ENCODE results near the gene FLRT1.

FLRT1 gene

GRCh38 chr11:64006398-64006797 lies 29.3 kb upstream of the FLRT1 start:
- no peak for DNase-seq

DNA sequence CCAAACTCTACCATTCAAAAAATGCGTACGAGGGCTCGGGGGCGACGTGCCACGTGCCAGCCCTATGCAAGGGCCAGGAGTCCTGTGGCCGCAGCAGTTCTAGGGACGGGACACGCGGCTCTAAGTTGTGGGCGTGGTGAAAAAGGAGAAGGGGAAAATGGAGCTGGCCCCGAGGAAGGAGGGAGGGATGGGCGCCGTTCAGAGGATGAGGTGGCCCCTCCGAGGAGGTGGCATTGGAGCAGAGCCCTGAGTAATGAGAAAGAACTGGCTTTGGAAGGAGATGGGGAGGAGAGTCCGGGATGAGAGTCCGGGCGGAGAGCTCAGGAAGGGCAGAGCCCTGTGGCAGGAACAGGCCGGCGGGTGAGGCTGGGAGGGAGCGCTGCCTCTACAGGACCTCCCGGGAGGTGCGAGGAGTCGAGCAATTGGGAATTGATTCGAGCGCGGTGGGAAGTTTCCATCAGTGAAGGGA lies 28.5 kb upstream of the FLRT1 start:
- no peak for DNase-seq

GRCh38 chr11:64007629-64008282 lies 28.0 kb upstream of the FLRT1 start:
- no peak for DNase-seq

- no peak for DNase-seq
Measured at GRCh38 chr11:64008283-64008913, 27.3 kb upstream of the FLRT1 start.

GRCh38 chr11:64008914-64009633 lies 26.7 kb upstream of the FLRT1 start:
- DNase-seq = no peak

- DNase-seq = no peak
Measured at GRCh38 chr11:64009710-64010109, 26.0 kb upstream of the FLRT1 start.

DNA sequence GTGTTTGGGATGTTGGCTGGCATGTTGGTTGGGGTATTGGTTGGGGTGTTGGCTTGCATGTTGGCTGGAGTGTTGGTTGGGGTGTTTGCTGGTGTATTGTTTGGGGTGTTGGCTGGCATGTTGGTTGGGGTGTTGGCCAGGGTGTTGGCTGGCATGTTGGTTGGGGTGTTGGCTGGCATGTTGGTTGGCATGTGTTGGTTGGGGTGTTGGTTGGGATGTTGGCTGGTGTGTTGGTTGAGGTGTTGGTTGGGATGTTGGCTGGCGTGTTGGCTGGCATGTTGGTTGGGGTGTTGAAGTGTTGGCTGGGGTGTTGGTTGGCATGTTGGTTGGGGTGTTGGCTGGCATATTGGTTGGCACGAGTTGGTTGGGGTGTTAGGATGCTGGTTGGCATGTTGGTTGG lies 24.9 kb upstream of the FLRT1 start:
- no peak for DNase-seq

GRCh38 chr11:64011371-64011770 lies 24.4 kb upstream of the FLRT1 start:
- DNase-seq = no peak

DNA sequence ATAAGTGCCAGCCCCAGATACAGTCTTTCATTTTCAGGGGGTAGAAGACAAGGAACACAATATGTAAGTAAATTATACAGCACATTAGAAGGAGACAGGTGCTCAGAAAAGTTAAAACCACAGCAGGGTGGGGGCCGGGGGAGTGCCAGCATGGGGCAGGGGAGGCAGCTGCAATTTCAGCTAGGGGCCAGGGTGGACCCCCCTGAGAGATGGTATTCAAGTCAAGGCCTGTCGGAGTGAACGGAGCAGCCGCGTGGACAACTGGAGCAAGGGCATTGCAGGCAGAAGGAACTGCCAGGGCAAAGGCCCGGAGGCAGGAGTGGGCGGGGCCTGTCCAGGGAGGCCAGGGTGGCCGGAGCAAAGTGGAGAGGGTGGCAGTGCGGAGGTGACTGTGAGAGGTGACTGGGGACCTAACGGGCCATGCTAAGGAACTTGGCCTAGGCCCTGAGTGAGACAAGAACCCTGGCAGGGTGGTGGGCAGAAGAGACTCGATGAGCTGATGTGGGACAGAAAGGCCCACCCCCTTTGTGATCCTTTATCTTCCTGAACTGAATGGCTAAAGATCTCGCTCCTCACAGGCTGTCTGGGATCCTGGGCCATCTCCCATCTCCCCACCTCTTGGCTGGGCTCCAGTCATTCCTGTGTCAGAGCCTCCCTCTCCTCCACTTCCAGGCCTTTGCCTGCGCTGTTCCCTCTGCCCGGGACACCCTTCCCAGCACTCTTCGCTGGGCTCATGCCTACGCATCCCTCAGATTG lies 22.4 kb upstream of the FLRT1 start:
- no peak for DNase-seq

DNA sequence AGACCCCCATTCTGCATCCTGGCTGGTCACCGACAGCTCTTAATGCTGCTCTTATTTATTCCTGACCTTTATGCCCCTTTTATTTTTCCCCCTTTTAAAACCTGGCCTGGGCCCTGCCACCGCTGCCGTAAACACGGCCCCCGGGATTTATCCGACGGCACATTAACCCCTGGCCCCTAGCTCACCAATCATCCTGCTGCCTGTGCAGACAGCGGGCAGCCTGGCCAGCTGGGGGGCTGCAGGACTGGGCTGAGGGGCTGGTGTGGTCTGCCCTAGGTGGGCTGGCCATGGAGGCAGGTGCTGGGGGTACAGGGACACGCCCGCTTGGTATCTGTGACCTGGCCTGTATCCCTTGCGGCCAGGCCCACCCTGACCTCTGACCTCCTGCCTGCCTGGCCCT lies 21.4 kb upstream of the FLRT1 start:
- DNase-seq = no peak

GRCh38 chr11:64015510-64015909 lies 20.2 kb upstream of the FLRT1 start:
- no peak for DNase-seq

GRCh38 chr11:64015935-64016845 lies 19.5 kb upstream of the FLRT1 start:
- DNase-seq = no peak

GRCh38 chr11:64017945-64018224 lies 17.8 kb upstream of the FLRT1 start:
- no peak for DNase-seq

DNA sequence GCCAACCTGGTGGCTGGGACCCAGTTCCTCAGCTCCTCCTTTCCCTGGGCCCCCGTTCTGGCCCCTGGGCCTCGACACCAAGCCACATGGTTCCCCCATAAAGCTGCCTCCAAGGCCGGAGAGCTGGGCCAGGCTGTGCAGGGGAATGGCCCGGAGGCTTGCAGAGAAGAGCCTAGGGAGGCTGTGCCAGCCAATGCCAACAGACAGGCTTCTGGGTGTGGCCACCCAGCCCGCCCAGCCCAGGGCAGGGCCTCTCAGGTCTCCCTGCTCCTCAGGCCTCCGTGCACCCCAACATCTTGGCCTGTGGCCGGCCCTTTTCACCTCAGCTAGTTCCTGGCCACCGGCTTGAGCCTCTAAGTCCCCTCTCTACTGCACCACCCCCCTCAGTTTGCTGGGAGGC lies 17.4 kb upstream of the FLRT1 start:
- no peak for DNase-seq

- DNase-seq = no peak
Measured at GRCh38 chr11:64019106-64020037, 16.4 kb upstream of the FLRT1 start.

DNA sequence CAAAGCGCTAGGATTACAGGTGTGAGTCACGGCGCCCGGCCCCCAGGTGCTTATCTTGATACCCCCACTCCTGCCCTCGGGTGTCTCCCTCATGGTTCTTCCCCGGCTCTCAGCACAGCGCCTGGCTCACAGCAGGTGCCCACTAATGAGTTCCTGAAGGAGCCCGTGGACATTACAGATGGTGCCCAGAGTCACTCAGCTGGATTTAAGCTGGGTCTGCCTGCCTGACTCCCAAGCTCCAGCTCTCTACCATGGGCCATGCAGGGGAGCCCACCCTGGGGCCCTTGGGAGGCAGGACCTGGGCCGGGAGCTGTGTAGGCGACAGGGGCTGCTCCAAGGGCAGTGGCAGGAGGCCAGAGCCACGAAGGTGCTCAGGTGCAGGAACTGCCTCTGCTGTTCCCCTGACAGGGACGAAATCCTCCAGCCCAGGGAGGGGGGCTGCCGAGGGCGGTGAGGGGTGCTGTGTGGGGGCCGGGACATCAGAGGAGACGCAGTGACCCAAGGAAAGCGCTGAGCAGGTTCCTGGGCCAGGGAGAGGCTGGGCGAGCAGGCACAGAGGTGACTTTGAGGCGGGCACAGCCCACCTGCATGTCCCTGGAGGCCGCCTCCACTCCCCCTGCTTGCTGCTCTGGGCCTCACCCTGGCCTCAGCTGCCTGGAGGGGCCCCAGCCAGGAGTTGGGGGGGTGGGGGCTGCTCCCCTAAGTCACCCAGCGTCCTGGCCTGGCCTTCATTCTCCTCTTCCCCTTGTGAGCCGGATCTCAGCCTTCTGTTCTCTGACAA lies 14.6 kb upstream of the FLRT1 start:
- no peak for DNase-seq

DNA sequence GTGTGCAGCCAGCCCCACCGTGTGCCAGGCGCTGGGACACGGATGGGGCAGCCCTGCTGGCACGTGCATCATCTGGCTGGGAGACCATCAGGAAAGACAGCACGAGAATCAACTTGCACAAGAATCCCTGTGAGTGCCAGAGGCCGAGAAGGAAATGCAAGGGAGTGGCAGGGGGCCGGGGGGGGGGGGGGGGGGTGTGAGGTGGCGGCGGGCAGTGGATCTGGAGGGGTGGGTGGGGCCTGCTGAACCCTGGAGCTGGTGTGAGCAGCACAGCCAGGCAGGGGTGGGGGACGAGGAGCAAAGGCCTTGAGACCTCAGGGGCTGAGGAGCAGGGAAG lies 14.0 kb upstream of the FLRT1 start:
- no peak for DNase-seq

GRCh38 chr11:64022125-64022784 lies 13.5 kb upstream of the FLRT1 start:
- no peak for DNase-seq

- DNase-seq = no peak
Measured at GRCh38 chr11:64023712-64024710, 11.7 kb upstream of the FLRT1 start.

Measured in activated CD4-positive, alpha-beta T cell treated with anti-CD3 and anti-CD28 coated beads, Interleukin-2, amount 50 U/mL, for 4 hours (primary cell).